ENCODE measurements around the gene ITPKC.

DNA sequence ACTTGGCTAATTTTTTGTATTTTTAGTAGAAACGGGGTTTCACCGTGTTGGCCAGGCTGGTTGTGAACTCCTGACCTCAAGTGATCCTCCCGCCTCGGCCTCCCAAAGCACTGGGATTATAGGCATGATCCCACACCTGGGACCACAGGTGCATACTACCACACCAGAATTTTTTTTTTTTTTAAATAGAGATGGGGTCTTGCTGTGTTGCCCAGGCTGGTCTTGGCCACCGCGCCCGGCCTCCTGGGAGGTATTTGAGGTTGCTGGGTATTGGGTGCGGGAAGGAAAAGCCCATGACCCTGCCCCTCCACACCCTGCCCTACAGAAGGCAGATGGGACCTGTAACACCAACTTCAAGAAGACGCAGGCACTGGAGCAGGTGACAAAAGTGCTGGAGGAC, 19.7 kb downstream of the ITPKC start:
- TF ChIP-seq, protein P1, sequence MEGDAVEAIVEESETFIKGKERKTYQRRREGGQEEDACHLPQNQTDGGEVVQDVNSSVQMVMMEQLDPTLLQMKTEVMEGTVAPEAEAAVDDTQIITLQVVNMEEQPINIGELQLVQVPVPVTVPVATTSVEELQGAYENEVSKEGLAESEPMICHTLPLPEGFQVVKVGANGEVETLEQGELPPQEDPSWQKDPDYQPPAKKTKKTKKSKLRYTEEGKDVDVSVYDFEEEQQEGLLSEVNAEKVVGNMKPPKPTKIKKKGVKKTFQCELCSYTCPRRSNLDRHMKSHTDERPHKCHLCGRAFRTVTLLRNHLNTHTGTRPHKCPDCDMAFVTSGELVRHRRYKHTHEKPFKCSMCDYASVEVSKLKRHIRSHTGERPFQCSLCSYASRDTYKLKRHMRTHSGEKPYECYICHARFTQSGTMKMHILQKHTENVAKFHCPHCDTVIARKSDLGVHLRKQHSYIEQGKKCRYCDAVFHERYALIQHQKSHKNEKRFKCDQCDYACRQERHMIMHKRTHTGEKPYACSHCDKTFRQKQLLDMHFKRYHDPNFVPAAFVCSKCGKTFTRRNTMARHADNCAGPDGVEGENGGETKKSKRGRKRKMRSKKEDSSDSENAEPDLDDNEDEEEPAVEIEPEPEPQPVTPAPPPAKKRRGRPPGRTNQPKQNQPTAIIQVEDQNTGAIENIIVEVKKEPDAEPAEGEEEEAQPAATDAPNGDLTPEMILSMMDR (conservative IDR thresholded peaks at IDR 0.05; ENCODE audit: low read length) = no peak
- no peak for TF ChIP-seq EZH2phosphoT487 (IDR thresholded peaks at IDR 0.05; ENCODE audit: borderline replicate concordance)
